T follicular helper cell (primary cell): Measurements from ENCODE around the gene CAPRIN1.
A peak's percentile ranks its signal among the peaks of the same experiment; 100 is the strongest.
"Not testable (repeated sequence)": the region's sequence is repeated elsewhere in the genome, so short reads cannot be mapped to it uniquely, and the experiment has no call there.

ENCODE experiments used
- DNase-seq: peaks from one replicate; pipeline ENCODE4 v3.0.0-alpha.2; 2020; ENCODE audit warnings: low read depth

CAPRIN1 gene

GRCh38 chr11:34086554-34087283 is 35.2 kb downstream of the CAPRIN1 start:
- no peak for DNase-seq

- DNase-seq, result no peak
These were observed 40.3 kb downstream of the CAPRIN1 start for GRCh38 chr11:34091825-34092224.

DNA sequence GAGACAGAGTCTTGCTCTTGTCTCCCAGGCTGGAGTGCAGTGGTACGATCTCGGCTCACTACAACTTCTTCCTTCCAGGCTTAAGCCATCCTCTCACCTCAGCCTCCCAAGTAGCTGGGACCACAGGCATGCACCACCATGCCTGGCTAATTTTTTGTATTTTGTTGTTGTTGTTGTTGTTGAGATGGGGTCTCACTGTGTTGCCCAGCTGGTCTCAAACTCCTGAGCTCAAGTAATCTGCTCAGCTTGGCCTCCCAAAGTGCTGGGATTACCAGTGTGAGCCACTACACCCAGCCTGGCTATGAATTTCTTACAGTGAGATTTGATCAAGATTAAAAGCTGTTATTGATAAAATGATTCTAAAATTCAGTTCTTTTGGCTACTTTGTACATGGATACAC is 43.4 kb downstream of the CAPRIN1 start:
- DNase-seq, result not testable (repeated sequence)

GRCh38 chr11:34098813-34099212 is 47.3 kb downstream of the CAPRIN1 start:
- no peak for DNase-seq

- no peak for DNase-seq
These were observed 53.1 kb downstream of the CAPRIN1 start for GRCh38 chr11:34104680-34105078.

DNA sequence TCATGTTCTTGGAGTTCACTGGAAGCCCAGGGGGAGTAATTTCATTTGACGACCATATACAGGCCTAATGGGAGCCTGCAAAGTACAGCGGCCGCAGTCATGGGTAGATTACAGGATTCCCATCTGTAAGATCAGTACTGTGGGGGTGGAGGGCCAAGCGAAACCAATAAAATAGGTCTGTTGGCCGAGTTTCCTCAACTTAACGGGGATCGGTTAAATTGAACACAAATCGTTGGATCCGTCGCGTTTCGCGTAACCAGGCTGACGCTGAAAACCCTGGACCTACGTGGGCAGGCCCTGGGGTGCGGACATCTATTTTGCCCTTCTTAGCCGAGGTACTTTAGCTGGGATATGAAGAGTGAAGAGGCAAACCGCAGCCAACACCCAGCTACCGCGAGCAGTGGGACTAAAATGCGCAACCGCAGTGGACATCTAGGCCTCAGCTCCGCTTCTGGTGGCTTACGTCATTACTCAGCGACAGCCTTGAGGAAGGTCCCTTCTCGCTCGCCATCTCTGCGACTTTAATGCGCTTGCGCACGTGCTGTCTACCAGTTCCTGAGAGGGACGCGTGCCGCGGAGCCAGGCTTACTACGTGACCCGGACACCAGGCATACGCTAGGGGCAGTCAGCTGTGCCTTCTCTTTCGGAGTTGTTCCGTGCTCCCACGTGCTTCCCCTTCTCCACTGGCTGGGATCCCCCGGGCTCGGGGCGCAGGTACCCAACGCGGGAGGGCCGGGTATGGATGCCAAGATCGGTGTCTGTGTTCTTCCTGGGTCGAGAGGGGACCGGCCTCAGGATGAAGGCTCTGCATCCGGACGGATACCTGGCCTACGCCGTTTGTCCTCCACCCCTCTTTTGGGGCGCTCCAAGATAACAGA is 53.8 kb downstream of the CAPRIN1 start, which contains the start of gene NAT10:
Gene NAT10 (plus strand): TSS at position 551 of the 878 bp plus-strand sequence. CDS start 2,597 bp downstream, outside the sequence.
- peak; percentile 96 for DNase-seq

- DNase-seq, result no peak
These were observed 54.5 kb downstream of the CAPRIN1 start for GRCh38 chr11:34105957-34106504.

DNA sequence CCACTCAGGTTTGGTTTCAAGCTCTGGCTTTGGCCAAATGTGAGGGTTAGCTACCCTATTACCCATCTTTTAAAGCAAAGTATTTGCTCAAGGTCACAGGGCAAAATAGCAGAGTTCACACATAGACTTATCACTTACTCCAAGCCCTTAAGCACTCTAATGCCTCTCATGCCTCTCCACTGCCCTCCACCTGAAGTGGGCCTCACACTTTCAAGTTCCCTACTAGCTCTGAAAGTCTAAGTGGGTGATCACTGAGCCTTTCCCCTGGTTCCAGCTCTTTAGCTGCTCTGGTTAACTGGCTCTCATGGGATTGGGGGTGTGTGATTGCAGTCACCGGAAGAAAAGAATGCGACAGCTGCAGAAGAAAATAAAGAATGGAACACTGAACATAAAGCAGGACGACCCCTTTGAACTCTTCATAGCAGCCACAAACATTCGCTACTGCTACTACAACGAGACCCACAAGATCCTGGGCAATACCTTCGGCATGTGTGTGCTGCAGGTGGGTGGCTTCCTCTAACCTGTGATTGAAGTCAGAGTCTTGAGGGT is 60.3 kb downstream of the CAPRIN1 start:
- DNase-seq, result no peak

- DNase-seq, result no peak
These were observed 62.5 kb downstream of the CAPRIN1 start for GRCh38 chr11:34114014-34114413.

- no peak for DNase-seq
These were observed 62.9 kb downstream of the CAPRIN1 start for GRCh38 chr11:34114471-34114870.

DNA sequence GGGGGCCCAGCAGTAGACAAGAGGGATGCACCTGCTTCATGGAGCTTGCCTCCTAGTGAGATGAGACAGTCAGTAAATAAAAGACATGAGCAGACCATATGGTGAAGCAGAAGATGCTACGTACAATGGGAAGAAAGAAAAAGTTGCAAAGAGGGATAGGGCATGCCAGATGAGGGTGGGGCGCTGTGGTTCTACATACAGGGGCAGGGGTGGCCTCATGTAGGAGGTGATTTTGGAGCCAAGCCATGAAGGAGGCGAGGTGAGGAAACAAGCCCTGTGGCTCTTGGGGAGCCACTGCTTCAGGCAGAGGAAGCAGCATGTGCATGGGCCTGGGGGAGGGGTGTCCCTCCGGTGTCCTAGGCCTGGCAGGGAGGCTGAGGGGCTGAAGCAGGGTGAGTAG is 69.1 kb downstream of the CAPRIN1 start:
- no peak for DNase-seq

GRCh38 chr11:34124885-34125668 is 73.5 kb downstream of the CAPRIN1 start:
- no peak for DNase-seq

DNA sequence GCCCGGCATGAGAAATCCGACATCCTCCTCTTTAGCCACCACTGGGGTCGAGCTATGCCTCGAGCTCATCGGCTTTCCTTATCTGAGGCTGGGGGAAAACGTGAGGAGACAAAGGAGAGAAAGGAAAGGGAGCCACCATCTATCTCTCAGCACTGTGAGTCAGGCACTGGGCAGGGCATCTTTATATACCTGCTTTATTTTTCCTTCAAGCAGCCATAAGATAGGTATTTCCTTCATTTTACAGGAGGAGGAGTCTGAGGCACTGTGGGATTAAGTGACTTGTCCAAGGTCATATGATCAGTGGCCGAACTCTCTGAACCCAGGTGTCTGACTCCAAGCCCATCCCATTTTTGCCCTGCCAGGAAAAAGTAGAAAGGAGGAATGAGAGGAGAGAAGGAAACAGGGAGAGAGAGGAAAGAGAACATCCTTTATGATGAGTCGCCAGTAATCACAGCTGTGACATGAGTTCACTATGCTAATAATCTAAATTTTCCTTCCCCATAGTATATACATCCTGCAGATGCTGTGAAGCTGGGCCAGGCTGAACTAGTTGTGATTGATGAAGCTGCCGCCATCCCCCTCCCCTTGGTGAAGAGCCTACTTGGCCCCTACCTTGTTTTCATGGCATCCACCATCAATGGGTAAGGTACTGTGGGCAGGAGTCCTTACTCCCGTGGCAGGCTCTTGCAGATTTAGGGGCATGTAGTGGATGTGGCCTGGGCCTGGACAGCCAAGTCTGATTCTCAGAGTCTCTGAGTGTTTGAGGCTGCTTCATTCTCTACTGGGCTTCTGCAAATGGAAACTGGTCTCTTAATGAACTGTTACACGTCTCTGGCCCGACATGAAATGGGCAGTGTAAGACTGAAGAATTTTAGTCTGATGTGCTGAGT is 75.7 kb downstream of the CAPRIN1 start:
- no peak for DNase-seq

DNA sequence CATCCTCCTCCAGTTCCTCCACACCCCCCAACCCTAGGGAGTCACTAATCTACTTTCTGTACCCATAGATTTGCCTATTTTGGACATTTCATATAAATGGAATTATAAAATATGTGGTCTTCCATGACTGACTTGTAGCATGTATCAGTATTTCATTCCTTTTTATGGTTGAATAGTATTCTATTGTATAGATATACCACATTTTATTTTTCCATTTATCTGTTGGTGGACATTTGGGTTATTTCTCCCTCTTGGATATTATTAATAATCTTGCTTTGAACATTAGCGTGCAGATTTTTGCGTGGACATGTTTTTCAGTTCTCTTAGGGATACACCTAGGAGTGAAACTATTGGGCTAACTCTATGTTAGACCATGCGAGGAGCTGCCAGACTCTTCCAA is 77.3 kb downstream of the CAPRIN1 start:
- DNase-seq, result no peak

- DNase-seq, result no peak
These were observed 80.9 kb downstream of the CAPRIN1 start for GRCh38 chr11:34132261-34132965.

DNA sequence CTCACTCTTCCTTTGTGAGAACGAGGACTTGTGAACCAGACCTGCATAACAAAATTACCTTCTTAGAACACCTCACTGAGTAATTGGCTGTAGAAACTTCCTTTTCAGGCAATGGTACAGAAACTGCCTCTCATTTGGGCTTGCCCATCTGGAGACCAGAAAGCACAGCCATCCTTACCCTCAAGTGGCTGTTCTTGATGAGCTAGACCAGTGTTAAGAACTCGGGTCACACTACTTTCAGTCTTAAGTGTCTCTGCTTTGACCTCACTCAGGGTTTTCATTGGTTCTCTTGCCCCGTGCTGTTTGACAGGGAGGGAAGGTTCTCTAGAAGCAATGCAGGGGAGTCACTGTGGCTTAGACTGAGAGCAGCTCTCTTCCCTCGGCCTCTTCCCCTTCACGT is 83.2 kb downstream of the CAPRIN1 start:
- DNase-seq, result no peak

DNA sequence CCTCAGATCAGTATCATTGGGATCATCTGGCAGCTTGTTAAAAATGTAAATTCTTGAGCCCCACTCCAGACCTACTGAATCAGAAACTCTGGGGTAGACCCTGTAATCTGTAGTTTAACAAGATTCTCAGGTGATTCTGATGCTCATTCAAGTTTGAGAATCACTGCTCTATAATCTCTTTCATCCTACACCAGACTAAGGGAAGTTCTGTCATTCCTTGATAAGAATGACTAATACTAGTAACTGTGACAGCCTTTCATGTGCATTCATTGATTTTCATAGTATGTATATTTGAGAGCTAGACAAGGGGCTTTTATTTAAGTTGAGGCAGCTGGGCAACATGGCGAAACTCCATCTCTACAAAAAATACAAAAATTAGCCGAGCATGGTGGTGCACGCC is 83.9 kb downstream of the CAPRIN1 start:
- DNase-seq, result no peak

DNA sequence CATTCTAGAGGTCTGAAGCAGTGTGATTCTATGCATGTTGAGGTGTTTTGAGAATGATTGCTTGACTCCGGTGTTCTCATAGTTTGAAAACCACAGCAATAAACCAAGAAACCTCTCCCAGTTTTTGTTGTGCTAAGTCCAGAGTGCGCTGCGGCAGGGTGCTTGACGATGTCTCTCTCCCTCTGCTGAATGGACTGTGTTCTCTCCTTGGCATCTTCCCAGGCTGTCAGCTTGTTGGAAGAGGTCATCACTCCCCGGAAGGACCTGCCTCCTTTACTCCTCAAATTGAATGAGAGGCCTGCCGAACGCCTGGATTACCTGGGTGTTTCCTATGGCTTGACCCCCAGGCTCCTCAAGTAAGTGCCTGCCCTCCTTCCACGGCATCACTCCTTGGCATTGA is 84.9 kb downstream of the CAPRIN1 start:
- no peak for DNase-seq

DNA sequence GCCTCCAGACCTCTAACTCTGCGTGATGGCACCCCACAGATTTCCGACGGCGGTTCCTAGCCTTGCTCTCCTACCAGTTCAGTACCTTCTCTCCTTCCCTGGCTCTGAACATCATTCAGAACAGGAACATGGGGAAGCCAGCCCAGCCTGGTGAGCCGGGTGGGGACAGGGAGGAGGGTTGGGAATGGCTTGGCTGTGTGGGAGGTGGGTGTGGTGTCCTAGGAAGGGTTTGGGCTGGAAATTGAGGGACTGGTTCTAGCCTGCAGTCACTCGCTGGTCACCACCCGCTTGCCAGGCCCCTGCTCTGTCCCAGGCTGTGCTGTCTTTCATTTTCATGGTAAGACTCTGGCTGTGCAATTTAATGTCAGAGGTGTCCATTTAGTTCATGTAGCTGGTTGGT is 87.8 kb downstream of the CAPRIN1 start:
- no peak for DNase-seq

DNA sequence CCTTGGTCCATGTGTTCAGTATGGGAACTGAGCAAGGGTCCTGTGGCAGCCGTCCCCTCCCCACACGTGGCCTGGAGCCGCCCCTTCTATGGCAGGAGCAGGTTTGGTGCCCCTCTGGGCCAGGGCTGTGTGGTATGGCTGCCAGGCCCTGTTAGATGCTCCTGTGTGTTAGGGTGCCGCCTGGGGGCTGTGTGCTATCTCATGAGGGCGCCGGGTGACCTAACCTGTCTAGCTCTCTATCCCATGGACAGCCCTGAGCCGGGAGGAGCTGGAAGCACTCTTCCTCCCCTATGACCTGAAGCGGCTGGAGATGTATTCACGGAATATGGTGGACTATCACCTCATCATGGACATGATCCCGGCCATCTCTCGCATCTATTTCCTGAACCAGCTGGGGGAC is 88.6 kb downstream of the CAPRIN1 start:
- no peak for DNase-seq
